Measurements from ENCODE around the gene CALML3.

DNA sequence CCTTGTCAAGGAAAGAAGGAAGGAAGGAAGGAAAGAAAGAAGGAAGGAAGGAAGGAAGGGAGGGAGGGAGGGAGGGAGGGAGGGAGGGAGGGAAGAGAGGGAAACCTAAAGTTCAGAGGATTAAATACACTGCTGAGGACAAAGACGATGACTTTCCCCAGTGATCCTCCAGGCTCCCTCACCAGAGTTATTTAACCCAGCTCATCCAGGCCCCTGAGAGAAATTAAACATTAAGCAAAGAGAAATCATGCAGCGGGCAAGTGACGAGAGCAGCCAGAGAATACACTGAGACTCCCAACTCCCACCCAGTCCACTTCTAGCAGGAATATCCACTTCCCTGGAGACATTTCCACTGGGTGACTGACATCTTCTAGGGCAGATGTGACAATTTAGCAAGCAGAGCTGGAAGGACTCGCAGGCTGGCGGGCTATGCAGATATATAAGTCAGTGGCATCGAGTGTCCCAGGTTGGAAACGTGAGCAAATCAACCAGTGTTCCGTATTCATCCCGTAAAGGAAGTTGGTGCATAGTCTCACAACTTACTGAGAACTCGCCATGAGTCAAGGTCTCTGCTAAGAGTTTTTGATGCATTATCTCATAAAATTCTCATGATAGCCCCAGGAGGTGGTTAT lies 48.7 kb downstream of the CALML3 start:
- TF ChIP-seq, protein P1, sequence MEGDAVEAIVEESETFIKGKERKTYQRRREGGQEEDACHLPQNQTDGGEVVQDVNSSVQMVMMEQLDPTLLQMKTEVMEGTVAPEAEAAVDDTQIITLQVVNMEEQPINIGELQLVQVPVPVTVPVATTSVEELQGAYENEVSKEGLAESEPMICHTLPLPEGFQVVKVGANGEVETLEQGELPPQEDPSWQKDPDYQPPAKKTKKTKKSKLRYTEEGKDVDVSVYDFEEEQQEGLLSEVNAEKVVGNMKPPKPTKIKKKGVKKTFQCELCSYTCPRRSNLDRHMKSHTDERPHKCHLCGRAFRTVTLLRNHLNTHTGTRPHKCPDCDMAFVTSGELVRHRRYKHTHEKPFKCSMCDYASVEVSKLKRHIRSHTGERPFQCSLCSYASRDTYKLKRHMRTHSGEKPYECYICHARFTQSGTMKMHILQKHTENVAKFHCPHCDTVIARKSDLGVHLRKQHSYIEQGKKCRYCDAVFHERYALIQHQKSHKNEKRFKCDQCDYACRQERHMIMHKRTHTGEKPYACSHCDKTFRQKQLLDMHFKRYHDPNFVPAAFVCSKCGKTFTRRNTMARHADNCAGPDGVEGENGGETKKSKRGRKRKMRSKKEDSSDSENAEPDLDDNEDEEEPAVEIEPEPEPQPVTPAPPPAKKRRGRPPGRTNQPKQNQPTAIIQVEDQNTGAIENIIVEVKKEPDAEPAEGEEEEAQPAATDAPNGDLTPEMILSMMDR (conservative IDR thresholded peaks at IDR 0.05), result no peak
- TF ChIP-seq EZH2 (IDR thresholded peaks at IDR 0.05; ENCODE audit: low read depth), result no peak
